HG03066 (cell line): ENCODE measurements around the gene ACTL6B.

Experiments used
- ATAC-seq: cut with Tn5 transposase; IDR thresholded peaks from one replicate; pipeline ENCODE4 v1.9.1; 2021; ENCODE audit warnings: low read depth; ENCODE audit not compliant: unreplicated experiment

ACTL6B gene

DNA sequence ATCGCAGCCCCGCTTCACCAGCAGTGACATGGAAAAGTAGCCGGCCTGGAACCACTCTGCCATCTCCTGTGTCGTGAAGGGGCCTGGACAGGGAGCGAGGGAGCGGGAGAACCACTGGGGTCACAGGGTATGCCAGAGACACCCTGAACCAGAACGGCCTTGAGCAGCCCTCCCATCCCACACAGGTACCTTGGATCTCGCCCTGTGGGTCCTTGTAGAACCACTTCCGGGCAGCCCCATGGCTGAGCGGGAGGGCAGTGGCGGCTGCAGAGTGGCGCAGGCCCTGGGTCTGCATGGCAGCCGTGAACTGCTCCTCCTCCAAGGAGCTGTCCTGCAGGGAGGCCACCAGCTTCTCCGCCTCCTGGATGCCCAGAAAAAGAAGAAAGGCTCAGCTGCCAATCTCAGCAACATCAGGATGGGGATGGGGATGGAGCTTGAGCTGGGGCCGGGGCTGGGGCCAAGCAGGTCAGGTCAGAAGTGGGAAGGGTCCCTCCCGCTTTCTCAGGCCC lies 28.3 kb upstream of the ACTL6B start:
- ATAC-seq: no peak

DNA sequence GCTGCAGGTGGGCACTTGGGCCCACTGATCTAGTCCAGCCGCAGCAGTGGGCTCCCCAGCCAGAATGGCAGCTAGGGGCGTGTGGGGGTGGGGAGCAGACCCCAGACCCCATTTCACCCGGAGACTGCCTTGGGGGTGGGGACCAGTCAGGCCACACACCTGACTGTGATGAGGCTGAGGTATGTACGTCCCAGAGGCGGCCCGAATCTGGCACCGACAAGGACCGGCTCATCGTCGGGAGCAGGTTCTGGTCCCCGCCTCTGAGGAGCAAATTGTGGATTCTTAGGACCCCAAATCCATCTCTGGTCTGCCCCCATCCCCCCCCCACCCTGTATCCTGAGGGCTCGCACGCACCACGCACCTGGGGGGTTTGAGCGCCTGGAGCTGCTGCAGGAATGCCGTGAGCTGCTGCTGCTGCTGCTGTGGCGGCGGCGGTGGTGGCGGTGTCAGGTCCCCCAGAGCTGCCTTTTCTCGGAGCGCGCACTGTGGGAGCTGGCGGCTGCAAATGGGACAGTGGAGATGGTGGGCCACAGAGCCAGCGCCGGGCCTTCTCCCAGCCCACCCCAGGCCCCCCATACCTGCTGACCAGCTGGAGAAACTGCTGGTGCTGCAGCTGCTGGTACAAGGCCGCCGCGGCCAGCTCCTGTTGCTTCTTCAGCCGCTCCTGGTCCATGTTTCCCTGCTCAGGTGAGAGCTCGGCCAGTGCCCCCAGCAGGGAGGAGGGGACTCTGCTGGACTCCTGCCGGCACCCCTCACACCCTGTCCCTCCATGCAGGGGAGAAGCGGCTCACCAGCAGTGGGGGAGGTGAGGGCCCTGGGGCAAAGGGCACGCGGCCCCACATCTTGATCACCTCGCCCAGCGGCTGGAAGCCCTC lies 27.6 kb upstream of the ACTL6B start:
- ATAC-seq: no peak

- ATAC-seq: no peak
Measured at GRCh38 chr7:100682991-100683658, 26.9 kb upstream of the ACTL6B start.

DNA sequence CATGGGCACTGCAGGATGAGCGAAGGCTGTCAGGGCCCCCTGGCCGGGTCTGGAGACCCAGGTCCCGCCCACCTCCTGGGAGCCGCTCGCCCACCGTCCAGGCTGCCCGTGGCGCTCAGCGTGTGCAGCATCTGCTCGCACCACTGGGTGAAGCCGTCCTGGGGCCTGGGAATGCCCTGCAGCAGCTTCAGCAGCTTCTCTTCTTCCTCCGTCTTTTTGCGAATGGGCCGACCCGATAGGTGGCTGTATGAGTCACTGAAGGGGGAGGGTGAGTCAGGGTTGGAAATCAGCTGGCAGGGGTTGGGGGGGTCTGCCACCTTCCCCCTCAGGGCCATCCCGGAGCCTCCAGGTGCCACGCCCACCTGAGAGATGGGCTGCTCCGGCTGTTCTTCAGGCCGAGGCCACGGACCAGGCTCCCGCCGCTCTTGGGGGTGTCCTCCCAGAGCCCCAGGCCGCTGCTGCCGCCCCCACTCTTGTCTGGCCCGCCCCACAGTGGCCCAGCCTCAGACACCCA lies 26.0 kb upstream of the ACTL6B start:
- ATAC-seq: no peak

DNA sequence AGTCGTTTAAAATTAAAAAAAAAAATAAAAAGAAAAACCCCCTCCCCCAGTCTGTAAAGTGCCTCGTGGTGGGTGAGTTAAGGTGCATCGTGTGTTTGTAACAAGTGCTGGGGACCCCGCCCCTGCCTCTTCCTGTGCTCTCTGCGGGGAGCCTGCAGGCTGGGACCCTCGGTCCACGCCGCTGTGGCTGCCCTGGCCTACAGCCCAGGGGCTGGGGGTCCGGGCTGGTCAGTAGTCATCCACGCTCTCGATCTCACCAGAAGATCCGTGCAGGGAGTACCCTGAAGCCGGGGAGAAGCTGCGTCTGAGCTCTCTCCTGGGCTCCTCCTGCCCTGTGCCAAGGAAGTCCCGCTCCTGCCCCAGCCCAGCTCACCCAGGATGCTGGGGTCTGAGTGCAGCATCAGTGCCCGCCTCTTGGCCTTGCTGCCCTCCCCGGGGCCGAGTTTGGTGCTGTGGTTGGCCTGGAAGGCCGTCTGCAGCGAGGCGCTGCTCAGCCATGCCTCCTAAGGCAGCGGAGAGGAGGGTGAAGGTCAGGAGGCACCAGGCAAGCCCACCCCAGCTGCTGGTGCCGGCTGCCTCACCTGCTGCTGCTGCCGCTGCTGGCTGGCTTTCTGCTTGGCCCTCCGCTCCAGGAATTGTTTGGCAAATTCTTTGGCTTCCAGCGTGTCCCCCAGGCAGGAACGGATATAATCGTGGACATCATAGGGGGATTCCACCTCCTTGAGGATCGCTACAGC lies 25.4 kb upstream of the ACTL6B start:
- ATAC-seq: no peak

DNA sequence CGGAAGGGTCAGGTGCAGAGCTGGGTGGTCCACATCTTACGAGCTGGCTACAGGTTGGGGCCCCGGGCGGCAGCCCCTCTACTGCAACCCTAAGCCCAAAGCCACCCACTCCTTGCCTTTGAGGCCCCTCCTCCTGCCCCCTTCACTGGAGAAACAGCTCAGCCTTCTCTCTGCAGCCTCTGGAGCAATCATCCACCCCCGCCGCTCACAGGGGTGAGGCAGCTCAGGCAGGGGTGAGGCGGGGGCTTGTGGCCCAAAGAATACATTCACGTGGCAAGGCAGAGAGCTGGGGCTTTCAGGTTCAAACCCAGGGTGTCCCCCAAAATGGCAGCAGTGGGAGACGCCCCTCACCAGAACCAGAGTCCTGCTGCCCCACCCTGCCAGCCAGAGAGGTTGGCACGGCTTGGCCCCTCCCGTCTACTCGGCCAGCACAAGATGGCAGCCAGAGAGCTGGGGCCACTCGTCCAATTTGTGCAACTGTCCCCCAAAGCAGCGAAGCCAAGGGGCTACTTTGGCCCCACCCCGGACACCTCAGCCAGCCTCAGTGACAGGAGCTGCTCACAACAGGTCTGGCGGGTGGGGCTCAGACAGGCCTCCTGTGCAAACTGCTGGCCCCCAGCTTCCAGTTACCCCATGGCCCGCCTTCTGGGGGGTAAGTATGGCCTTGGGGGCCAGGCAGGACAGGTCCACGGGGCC lies 24.5 kb upstream of the ACTL6B start:
- ATAC-seq: no peak

DNA sequence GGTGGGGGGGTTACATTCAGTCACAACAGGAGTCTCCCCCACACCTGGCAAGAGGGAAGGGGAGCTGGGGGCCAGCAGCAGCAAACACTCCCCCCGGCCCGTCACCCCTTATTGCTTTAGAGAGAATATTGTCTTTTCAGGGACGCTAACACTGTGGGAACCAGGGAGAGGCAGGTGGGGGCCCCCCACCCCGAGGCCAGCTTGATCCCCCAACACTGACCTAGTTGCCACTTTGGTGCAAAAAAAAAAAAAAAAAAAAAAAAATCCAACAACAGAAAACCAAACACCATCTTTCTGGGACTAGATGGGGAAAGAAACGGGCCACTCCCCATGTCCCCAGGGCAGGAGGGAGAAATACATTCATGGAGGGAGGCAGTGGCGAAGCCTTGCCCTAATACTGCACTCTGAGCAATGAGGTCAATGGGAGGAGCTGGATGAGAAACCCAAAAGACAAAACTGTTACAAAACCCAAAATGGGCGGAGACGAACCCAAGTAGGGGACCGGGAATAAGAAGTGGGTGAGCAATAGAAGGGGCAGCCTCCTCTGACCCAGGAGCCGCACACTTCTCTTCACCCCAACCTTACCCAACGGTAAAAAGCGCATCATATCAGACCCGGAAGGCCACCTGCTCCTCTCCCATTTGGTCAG lies 23.8 kb upstream of the ACTL6B start:
- ATAC-seq: no peak

DNA sequence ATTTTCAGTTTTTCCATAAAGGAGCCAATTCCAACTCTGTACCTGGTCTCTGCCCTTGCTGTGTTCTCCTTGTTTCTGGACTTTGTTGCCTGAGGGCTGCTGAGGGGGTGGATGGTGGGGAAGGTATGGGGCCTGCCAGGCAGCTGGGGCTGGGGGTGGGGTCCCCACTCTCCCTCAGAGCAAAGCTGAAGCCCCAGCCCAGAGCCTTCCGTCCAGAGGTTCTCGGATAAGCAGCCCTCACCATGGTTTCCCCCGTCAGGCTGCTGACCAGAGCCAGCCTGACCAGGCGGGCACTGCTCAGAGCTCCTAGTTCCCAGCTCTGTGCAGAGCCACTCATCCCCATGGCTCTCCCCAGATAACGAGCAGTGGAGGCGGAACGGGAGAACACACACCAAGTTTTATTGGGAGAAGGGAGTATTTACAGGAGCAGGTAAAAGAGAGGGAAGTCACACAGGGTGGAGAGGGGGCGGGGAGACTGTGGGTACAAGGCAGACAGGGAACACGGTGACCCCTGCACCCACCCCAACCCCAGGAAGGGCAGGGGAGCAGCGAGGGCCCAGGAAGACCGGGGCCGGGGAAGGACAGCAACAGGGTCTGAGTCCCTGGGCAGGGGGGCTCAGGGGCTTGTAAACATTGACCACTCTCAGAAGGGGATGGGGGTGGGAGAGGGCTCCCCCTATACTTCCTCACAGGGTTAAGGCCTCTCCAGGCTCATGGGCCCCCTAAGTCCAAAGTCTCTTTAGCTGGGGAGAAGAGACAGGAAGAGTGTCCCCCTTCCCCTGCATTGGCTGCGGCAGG lies 23.1 kb upstream of the ACTL6B start:
- ATAC-seq: no peak

GRCh38 chr7:100678291-100678984 lies 22.2 kb upstream of the ACTL6B start:
- no peak for ATAC-seq

GRCh38 chr7:100677308-100678267 lies 21.3 kb upstream of the ACTL6B start:
- ATAC-seq: no peak

- ATAC-seq: no peak
Measured at GRCh38 chr7:100676501-100677306, 20.5 kb upstream of the ACTL6B start.

GRCh38 chr7:100675581-100676350 lies 19.5 kb upstream of the ACTL6B start:
- peak; percentile 41 for ATAC-seq

DNA sequence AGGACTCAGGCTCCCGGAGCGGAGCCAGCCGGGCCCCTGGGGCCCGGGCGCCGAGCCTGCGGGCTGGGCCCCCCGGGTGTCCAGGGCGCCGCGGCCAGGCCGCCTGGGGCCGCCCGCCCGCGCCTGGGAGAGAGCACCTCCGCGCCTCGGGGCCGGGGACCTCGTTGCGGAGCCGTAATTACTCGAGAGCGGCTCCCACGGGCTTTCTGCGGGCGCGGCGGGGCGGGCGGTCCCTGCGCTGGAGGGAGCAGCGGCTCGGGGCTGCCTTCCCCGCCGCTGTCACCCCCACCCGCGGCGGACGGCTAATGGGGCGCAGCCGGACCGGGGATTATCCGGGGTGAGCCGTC lies 18.8 kb upstream of the ACTL6B start:
- no peak for ATAC-seq

- no peak for ATAC-seq
Measured at GRCh38 chr7:100674411-100675104, 18.3 kb upstream of the ACTL6B start.

DNA sequence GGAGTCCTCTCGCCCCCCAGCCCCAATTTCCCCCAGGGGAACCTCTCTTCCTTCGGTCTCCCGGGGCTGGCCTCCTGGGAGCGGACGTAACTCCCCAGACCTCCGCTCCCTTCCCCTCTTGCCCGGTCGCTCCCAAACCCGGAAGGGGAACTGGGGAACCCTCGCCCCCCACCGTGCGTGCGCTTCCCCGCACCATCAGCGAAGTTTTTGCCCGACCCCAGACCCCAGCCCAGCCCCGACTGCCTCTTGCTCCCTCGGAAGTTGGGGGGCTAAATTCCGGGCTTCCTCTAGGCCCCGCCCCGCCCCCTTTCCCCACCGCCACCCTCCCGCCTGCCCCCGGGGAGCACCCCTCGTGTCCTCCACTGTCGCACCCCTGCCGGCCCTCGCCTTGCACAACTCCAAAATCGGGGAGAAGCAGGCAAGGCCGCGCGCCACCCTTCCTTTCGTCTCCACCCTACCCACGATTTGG lies 17.7 kb upstream of the ACTL6B start:
- no peak for ATAC-seq
